IMR-90 (cell line): ENCODE measurements around the gene MAPK8IP1.

ENCODE experiments used
- CEBPB ChIP-seq: IDR thresholded peaks from 2 replicates; pipeline ENCODE4 v1.6.1; 2012; ENCODE audit warnings: low read depth, low read length, improper control_type of control experiment
- MAFK ChIP-seq: IDR thresholded peaks from 2 replicates; pipeline ENCODE4 v1.6.1; 2012; ENCODE audit warnings: low read depth, low read length, improper control_type of control experiment
- MXI1 ChIP-seq: IDR thresholded peaks from 2 replicates; pipeline ENCODE4 v1.6.1; 2012; ENCODE audit warnings: low read depth, mild to moderate bottlenecking, low read length, moderate library complexity, borderline replicate concordance
- TF ChIP-seq, protein P1 (sequence below): conservative IDR thresholded peaks from 2 replicates; pipeline ENCODE4 v1.5.1; 2012; ENCODE audit warnings: mild to moderate bottlenecking, low read depth, low read length, improper control_type of control experiment

DNA sequence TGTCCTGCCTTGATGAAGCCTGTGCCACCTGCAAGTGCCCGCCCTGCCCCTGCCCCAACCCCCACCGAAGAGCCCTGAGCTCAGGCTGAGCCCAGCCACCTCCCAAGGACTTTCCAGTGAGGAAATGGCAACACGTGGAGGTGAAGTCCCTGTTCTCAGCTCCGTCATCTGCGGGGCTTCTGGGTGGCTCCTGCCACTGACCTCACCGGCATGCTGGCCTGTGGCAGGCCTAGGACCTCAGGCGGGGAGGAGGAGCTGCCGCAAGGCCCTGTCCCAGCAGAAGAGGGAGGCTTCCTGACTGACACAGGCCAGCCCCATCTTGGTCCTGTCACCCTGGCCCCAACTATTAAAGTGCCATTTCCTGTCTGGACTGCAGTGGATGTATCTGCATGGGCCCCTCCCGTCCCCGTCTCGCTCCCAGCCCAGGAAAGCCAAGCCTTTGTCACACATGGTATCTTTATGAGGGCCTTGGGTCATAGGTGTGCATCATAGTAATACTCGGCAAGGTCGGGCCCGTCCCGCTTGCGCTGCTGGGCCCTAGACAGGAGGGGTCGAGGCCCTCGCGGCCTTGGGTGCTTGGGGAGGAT lies 20.7 kb downstream of the MAPK8IP1 start:
- TF ChIP-seq MXI1 (no peak), MAFK (no peak), CEBPB (no peak)
- TF ChIP-seq, protein P1, sequence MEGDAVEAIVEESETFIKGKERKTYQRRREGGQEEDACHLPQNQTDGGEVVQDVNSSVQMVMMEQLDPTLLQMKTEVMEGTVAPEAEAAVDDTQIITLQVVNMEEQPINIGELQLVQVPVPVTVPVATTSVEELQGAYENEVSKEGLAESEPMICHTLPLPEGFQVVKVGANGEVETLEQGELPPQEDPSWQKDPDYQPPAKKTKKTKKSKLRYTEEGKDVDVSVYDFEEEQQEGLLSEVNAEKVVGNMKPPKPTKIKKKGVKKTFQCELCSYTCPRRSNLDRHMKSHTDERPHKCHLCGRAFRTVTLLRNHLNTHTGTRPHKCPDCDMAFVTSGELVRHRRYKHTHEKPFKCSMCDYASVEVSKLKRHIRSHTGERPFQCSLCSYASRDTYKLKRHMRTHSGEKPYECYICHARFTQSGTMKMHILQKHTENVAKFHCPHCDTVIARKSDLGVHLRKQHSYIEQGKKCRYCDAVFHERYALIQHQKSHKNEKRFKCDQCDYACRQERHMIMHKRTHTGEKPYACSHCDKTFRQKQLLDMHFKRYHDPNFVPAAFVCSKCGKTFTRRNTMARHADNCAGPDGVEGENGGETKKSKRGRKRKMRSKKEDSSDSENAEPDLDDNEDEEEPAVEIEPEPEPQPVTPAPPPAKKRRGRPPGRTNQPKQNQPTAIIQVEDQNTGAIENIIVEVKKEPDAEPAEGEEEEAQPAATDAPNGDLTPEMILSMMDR, result no peak
